ENCODE results near the gene MEX3D.

DNA sequence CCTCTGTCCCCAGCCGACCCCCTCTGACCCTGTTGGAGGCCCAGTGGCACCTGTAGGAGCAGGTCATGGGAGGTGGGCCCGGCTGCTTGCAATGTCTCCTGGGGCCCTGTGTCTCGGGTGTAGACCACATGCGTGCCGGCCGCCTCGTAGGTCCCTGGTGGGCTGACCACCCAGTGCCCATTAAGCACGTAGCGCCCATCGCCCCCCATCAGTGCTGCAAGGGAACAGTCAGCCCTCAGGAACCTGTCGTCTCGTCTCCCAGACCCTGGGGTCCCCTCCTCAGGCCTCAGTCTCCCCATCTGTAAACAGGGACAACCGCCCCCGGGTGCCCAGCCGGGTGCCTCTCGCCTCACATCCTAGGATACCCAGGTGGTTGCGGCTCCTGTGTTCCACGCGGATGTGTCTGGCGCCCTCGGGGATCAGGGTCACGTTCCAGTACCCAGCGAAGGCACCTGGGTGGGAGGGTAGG is 60.9 kb downstream of the MEX3D start:
- no peak for TF ChIP-seq POLR2A (IDR thresholded peaks at IDR 0.05)
- TF ChIP-seq, protein P1, sequence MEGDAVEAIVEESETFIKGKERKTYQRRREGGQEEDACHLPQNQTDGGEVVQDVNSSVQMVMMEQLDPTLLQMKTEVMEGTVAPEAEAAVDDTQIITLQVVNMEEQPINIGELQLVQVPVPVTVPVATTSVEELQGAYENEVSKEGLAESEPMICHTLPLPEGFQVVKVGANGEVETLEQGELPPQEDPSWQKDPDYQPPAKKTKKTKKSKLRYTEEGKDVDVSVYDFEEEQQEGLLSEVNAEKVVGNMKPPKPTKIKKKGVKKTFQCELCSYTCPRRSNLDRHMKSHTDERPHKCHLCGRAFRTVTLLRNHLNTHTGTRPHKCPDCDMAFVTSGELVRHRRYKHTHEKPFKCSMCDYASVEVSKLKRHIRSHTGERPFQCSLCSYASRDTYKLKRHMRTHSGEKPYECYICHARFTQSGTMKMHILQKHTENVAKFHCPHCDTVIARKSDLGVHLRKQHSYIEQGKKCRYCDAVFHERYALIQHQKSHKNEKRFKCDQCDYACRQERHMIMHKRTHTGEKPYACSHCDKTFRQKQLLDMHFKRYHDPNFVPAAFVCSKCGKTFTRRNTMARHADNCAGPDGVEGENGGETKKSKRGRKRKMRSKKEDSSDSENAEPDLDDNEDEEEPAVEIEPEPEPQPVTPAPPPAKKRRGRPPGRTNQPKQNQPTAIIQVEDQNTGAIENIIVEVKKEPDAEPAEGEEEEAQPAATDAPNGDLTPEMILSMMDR (IDR thresholded peaks at IDR 0.05): no peak
- no peak for TF ChIP-seq POLR2AphosphoS5 (IDR thresholded peaks at IDR 0.05)
- no peak for TF ChIP-seq EP300 (IDR thresholded peaks at IDR 0.05; ENCODE audit: low read depth)
